Head of caudate nucleus (tissue), 42 donors: ENCODE measurements around the gene CFLAR.
"Not testable (repeated sequence)": the region's sequence is repeated elsewhere in the genome, so short reads cannot be mapped to it uniquely, and the experiment has no call there.

Experiments used
- DNase-seq, 42 donors: peaks; one replicate each; pipeline versions ENCODE4 v3.0.0 to v3.0.0-alpha.2; 2020 to 2021; ENCODE audit warnings: mixed read lengths in 7 of 42
- intact Hi-C: fragments of 100-400 bp; cut with DNase I; formaldehyde crosslinking; loops from one replicate; pipeline ENCODE4 v1.15.0; 2022

The CFLAR gene

GRCh38 chr2:201139836-201140604 is 24.1 kb downstream of the CFLAR start:
- intact Hi-C loops: no loop called here
- no peak for DNase-seq

GRCh38 chr2:201144101-201145051 is 28.4 kb downstream of the CFLAR start:
- intact Hi-C loops: no loop called here
- no peak for DNase-seq

GRCh38 chr2:201148434-201148990 is 32.5 kb downstream of the CFLAR start:
- no peak for DNase-seq

GRCh38 chr2:201149064-201149820 is 33.3 kb downstream of the CFLAR start:
- intact Hi-C loops: no loop called here
- DNase-seq: peak in 2 of 42 donors; percentile 27 to 30

More at GRCh38 chr2:201148434-201148990, 32.5 kb downstream of the CFLAR start:
- intact Hi-C loops: no loop called here

- intact Hi-C loops: loop anchor here (10.0 kb wide), 1 partner anchor 75 kb away; the partner anchor contains the start of genes HYCC2 and NDUFB3
- DNase-seq: not testable (repeated sequence)
These were observed 33.8 kb downstream of the CFLAR start for GRCh38 chr2:201149821-201150165.

- intact Hi-C loops: loop anchor here (10.0 kb wide), 1 partner anchor 76 kb away; the partner anchor contains the start of genes HYCC2 and NDUFB3
- DNase-seq: no peak
These were observed 34.6 kb downstream of the CFLAR start for GRCh38 chr2:201150454-201151020.

- DNase-seq: no peak
- intact Hi-C loops: loop anchor here (10.0 kb wide), 1 partner anchor 77 kb away; the partner anchor contains the start of genes HYCC2 and NDUFB3
These were observed 35.4 kb downstream of the CFLAR start for GRCh38 chr2:201151127-201151981.

GRCh38 chr2:201152517-201152916 is 36.6 kb downstream of the CFLAR start:
- no peak for DNase-seq
- intact Hi-C loops: loop anchor here (10.0 kb wide), 1 partner anchor 78 kb away; the partner anchor contains the start of genes HYCC2 and NDUFB3

GRCh38 chr2:201152999-201153815 is 37.2 kb downstream of the CFLAR start:
- no peak for DNase-seq
- intact Hi-C loops: loop anchor here (10.0 kb wide), 1 partner anchor 78 kb away; the partner anchor contains the start of genes HYCC2 and NDUFB3

GRCh38 chr2:201154615-201155399 is 38.8 kb downstream of the CFLAR start:
- intact Hi-C loops: loop anchor here (5.0 to 10.0 kb wide), 3 partner anchors 38 to 253 kb away; partner anchors contain the start of genes CFLAR, HYCC2 and NDUFB3

GRCh38 chr2:201156036-201156435 is 40.1 kb downstream of the CFLAR start:
- intact Hi-C loops: loop anchor here (5.0 to 10.0 kb wide), 3 partner anchors 39 to 254 kb away; partner anchors contain the start of genes CFLAR, HYCC2 and NDUFB3
- no peak for DNase-seq

More at GRCh38 chr2:201154615-201155399, 38.8 kb downstream of the CFLAR start:
- no peak for DNase-seq

- no peak for DNase-seq
- intact Hi-C loops: loop anchor here (5.0 to 10.0 kb wide), 3 partner anchors 39 to 254 kb away; partner anchors contain the start of genes CFLAR, HYCC2 and NDUFB3
These were observed 40.7 kb downstream of the CFLAR start for GRCh38 chr2:201156640-201157039.

- no peak for DNase-seq
- intact Hi-C loops: loop anchor here (5.0 to 10.0 kb wide), 3 partner anchors 40 to 255 kb away; partner anchors contain the start of genes CFLAR, HYCC2 and NDUFB3
These were observed 41.7 kb downstream of the CFLAR start for GRCh38 chr2:201157694-201158093.

GRCh38 chr2:201158111-201158929 is 42.4 kb downstream of the CFLAR start:
- intact Hi-C loops: loop anchor here (5.0 to 10.0 kb wide), 3 partner anchors 41 to 256 kb away; partner anchors contain the start of genes CFLAR, HYCC2 and NDUFB3
- peak; percentile 36 to 90 (median 74) for DNase-seq
